Neural crest cell (in vitro differentiated cells): ENCODE results near the gene STH. TPM values are rescaled to one million over a fixed set of nuclear protein-coding genes. Genes with fewer than 3 reads are reported as not detected.

Experiments
- DNase-seq: peaks from one replicate; pipeline ENCODE4 v3.0.0; 2021; ENCODE audit warnings: low read depth, mixed read lengths, low spot score
- H3K27ac Mint-ChIP-seq: one replicate; pipeline ENCODE4 v1.8.0; 2021; ENCODE audit warnings: mild to moderate bottlenecking, mixed read lengths; ENCODE audit not compliant: unreplicated experiment
- H3K27me3 Mint-ChIP-seq: 2 replicates; pipeline ENCODE4 v1.8.0; 2021; ENCODE audit warnings: low read depth, mild to moderate bottlenecking, mixed read lengths
- H3K36me3 Mint-ChIP-seq: 2 replicates; pipeline ENCODE4 v1.8.0; 2021; ENCODE audit warnings: low read depth, mild to moderate bottlenecking, mixed read lengths
- H3K4me1 Mint-ChIP-seq: 2 replicates; pipeline ENCODE4 v1.8.0; 2021; ENCODE audit warnings: mixed read lengths
- H3K4me3 Mint-ChIP-seq: one replicate; pipeline ENCODE4 v1.8.0; 2021; ENCODE audit warnings: mild to moderate bottlenecking, mixed read lengths
- H3K9me3 Mint-ChIP-seq: 2 replicates; pipeline ENCODE4 v1.8.0; 2021; ENCODE audit warnings: mixed read lengths
- total RNA-seq: library from RNA; stranded (reverse); gene quantifications from 2 replicates; pipeline ENCODE4 v1.2.1, GENCODE V29; 2021
- TF ChIP-seq, protein P1 (sequence below): fragments of 200-600 bp; sonication (generic); conservative IDR thresholded peaks from 2 replicates; pipeline ENCODE4 v1.5.0; 2021; ENCODE audit warnings: antibody characterized with exemption, mild to moderate bottlenecking

The STH gene
- total RNA-seq, 1 donor from 2014 or later, result not detected

DNA sequence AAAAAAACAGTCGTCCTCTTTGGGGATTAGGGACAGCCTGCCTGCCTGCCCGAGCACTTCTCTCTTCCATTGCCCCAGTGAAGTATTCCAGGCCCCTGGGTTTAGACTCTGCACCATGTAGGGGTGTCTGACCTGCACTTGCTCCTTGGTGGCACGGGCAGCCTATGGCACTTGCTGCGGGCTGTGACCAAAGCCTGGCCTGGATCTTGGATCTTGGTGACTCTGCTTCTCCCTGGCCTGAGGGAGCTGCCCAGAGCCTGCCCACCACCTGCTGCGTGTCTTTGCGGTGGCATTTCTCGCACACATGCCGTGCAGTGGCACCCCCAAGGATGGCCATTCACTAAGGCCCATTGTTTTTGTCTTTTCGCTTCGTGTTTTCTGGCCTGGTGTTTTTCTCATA lies 6.1 kb upstream of the STH start:
- Mint-ChIP-seq H3K4me3 (no peak overlapping the region), H3K9me3 (no peaks in the 10 kb centered on the region), H3K27ac (no peak overlapping the region), H3K27me3 (no peaks in the 10 kb centered on the region), H3K4me1 (peaks cover 3% of the 10 kb centered on the region), H3K36me3 (no peaks in the 10 kb centered on the region)
- no peak for DNase-seq
- TF ChIP-seq, protein P1, sequence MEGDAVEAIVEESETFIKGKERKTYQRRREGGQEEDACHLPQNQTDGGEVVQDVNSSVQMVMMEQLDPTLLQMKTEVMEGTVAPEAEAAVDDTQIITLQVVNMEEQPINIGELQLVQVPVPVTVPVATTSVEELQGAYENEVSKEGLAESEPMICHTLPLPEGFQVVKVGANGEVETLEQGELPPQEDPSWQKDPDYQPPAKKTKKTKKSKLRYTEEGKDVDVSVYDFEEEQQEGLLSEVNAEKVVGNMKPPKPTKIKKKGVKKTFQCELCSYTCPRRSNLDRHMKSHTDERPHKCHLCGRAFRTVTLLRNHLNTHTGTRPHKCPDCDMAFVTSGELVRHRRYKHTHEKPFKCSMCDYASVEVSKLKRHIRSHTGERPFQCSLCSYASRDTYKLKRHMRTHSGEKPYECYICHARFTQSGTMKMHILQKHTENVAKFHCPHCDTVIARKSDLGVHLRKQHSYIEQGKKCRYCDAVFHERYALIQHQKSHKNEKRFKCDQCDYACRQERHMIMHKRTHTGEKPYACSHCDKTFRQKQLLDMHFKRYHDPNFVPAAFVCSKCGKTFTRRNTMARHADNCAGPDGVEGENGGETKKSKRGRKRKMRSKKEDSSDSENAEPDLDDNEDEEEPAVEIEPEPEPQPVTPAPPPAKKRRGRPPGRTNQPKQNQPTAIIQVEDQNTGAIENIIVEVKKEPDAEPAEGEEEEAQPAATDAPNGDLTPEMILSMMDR, result no peak

GRCh38 chr17:45993962-45994627 lies 5.0 kb upstream of the STH start:
- TF ChIP-seq, protein P1, result no peak
- Mint-ChIP-seq H3K27me3 (no peaks in the 10 kb centered on the region), H3K4me3 (no peak overlapping the region), H3K27ac (no peak overlapping the region), H3K36me3 (no peaks in the 10 kb centered on the region), H3K4me1 (peaks cover 3% of the 10 kb centered on the region), H3K9me3 (no peaks in the 10 kb centered on the region)
- no peak for DNase-seq

DNA sequence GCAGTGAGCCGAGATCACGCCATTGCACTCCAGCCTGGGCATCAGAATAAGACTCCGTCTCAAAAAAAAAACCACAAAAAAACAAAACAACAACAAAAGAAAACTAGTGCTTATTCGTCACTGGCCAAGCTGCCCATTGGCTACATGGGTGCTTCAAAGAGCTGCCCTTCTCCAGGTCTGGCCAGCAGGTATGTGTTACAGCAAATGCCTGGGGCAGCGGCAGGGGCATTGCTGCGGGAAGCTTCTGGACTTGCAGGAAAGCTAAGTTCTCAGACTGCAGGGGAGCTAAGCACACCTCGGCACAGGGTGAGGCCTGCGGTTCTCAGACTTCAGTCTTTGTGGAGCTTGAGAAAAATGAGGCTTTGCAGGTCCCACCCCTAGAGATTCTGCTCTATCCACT lies 4.1 kb upstream of the STH start:
- Mint-ChIP-seq H3K27me3 (no peaks in the 10 kb centered on the region), H3K27ac (no peak overlapping the region), H3K4me3 (no peak overlapping the region), H3K9me3 (no peaks in the 10 kb centered on the region), H3K4me1 (peaks cover 3% of the 10 kb centered on the region), H3K36me3 (no peaks in the 10 kb centered on the region)
- TF ChIP-seq, protein P1, result no peak
- DNase-seq, result no peak

DNA sequence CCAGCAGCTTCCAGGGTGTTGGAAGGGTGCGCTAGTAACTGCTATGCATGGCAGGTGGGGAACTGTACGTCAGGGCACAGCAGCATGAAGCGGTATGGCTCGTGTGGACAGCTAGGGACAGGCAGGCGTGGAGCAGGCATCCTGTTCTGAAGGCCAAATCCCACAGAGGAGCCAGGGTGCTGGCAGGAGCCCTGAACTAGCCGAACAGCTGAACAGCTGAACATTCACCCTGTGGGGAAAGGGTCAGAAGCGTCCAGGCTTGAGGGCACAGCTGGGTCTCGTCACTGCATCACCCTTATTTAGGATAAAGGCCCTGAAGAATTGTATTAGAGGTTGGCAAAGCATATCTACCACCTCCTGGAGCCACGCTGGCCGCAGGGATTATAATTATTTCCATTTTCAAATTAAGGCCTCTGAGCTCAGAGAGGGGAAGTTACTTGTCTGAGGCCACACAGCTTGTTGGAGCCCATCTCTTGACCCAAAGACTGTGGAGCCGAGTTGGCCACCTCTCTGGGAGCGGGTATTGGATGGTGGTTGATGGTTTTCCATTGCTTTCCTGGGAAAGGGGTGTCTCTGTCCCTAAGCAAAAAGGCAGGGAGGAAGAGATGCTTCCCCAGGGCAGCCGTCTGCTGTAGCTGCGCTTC lies 3.3 kb upstream of the STH start:
- H3K36me3 Mint-ChIP-seq, result no peaks in the 10 kb centered on the region
- DNase-seq, result no peak
- no peaks in the 10 kb centered on the region for H3K27me3 Mint-ChIP-seq
- TF ChIP-seq, protein P1, result no peak
- no peak overlapping the region for H3K27ac Mint-ChIP-seq
- no peaks in the 10 kb centered on the region for H3K9me3 Mint-ChIP-seq
- no peak overlapping the region for H3K4me3 Mint-ChIP-seq
- H3K4me1 Mint-ChIP-seq, result peaks cover 3% of the 10 kb centered on the region

DNA sequence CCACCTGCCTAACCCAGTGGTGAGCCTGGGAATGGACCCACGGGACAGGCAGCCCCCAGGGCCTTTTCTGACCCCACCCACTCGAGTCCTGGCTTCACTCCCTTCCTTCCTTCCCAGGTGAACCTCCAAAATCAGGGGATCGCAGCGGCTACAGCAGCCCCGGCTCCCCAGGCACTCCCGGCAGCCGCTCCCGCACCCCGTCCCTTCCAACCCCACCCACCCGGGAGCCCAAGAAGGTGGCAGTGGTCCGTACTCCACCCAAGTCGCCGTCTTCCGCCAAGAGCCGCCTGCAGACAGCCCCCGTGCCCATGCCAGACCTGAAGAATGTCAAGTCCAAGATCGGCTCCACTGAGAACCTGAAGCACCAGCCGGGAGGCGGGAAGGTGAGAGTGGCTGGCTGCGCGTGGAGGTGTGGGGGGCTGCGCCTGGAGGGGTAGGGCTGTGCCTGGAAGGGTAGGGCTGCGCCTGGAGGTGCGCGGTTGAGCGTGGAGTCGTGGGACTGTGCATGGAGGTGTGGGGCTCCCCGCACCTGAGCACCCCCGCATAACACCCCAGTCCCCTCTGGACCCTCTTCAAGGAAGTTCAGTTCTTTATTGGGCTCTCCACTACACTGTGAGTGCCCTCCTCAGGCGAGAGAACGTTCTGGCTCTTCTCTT lies 2.6 kb upstream of the STH start:
- Mint-ChIP-seq H3K27me3 (no peaks in the 10 kb centered on the region), H3K4me1 (peaks cover 3% of the 10 kb centered on the region), H3K27ac (no peak overlapping the region), H3K4me3 (no peak overlapping the region), H3K9me3 (no peaks in the 10 kb centered on the region), H3K36me3 (no peaks in the 10 kb centered on the region)
- TF ChIP-seq, protein P1, result no peak
- DNase-seq, result no peak
